Measurements from ENCODE around the gene CLDN5.

The CLDN5 gene

DNA sequence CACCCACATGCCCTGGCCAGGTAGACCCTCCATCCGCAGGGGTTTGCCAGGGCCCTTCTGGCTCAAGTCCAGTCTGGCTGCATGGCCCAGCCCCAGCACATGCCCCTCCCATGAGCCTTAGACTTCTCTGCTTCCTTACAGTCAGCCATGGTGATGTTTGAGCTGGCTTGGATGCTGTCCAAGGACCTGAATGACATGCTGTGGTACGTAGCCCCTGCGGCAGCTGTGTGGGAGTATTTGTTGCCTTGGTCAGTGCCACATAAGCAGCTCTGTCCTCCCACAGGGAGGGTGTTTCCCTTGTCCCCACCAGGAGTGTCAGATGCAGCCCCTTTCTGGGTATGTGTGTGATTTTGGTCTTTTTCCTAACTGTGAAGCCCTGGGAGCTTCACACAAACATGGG lies 27.0 kb downstream of the CLDN5 start:
- ChIA-PET POLR2A (no interaction called here), CTCF (interaction anchor here (1.6 kb wide), 1 partner anchor 133 kb away, joined by 4 read pairs; no protein-coding TSS in a partner anchor)
- TF ChIP-seq, protein P1, sequence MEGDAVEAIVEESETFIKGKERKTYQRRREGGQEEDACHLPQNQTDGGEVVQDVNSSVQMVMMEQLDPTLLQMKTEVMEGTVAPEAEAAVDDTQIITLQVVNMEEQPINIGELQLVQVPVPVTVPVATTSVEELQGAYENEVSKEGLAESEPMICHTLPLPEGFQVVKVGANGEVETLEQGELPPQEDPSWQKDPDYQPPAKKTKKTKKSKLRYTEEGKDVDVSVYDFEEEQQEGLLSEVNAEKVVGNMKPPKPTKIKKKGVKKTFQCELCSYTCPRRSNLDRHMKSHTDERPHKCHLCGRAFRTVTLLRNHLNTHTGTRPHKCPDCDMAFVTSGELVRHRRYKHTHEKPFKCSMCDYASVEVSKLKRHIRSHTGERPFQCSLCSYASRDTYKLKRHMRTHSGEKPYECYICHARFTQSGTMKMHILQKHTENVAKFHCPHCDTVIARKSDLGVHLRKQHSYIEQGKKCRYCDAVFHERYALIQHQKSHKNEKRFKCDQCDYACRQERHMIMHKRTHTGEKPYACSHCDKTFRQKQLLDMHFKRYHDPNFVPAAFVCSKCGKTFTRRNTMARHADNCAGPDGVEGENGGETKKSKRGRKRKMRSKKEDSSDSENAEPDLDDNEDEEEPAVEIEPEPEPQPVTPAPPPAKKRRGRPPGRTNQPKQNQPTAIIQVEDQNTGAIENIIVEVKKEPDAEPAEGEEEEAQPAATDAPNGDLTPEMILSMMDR (IDR thresholded peaks at IDR 0.05; ENCODE audit: control extremely low read depth, extremely low read depth, low read depth, missing control alignments), result no peak
- DNase-seq (ENCODE audit: extremely low spot score), result no peak

DNA sequence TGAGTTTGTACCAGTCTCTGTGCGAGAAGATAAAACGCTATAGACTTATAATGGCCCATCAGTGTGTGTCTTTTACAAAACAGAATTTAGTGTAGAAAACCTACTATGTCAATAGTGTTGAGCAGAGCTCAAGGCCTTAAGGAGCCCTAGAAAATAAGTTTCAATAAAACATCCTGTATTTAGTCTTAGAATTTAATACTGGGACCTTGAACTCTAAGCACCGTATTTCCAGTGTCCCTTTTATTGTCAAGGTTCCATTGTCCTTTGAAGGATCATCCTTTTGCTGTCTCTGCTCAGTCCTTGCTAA lies 27.9 kb downstream of the CLDN5 start:
- CTCF ChIA-PET, result interaction anchor here (0.9 to 1.1 kb wide), 4 partner anchors 10 to 134 kb away, joined by 3 read pairs; no protein-coding TSS in a partner anchor
- TF ChIP-seq, protein P1 (IDR thresholded peaks at IDR 0.05; ENCODE audit: control extremely low read depth, extremely low read depth, low read depth, missing control alignments), result no peak
- DNase-seq (ENCODE audit: extremely low spot score), result no peak
- POLR2A ChIA-PET, result no interaction called here

DNA sequence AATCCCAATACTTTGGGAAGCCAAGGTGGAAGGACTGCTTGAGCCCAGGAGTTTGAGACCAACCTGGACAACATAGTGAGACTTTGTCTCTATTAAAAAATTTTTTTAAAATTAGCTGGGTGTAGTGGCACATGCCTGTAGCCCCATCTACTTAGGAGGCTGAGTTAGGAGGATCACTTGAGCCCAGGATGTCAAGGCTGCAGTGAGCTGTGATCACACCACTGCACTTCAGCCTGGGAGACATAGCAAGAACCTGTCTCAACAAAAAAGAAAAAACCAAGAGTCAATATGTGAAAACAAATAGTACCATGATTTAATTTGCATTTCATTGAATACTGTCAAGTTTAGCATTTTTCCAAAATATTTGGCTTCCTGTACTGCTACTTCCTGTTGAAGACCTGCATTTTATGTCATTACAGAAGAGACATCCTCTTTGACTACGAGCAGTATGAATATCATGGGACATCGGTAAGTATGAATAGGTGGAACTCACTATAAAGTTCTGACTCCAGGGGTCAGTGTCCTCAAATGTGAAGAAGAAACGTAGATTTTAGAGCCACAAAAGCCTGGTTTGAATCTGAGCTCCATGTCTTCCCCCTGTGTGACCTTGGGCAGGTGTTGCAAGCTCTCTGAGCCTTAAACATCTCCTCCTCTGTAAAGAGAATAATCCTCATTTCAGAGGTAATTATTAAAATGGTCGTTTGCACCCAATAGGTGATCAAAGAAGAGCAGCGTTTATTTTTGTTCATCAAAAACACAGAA lies 28.5 kb downstream of the CLDN5 start:
- ChIA-PET CTCF (interaction anchor here (0.9 to 1.1 kb wide), 4 partner anchors 10 to 135 kb away, joined by 3 read pairs; no protein-coding TSS in a partner anchor), POLR2A (no interaction called here)
- no peak for DNase-seq (ENCODE audit: extremely low spot score)

DNA sequence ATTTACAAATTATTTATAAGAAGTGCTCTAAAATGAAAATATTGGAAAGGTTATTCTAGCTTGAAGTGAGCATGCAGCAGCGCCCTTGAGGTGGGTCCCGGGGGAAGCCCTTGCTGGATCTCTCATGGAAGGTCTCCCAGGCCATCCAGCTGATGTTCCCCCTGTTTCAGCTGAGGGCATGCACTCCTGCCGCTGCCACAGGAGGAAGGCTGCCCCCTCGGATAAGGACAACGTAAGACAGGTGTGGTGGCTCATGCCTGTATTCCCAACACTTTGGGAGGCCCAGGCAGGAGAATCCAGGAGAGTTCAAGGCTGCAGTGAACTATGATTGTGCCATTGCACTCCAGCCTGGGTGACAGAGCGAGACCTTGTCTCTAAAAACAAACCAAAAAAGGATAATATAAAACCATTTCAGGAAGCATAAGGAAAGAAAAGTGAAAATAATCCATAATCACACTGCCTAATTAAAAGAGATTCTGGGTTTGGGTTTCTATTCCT lies 29.5 kb downstream of the CLDN5 start:
- TF ChIP-seq, protein P1 (IDR thresholded peaks at IDR 0.05; ENCODE audit: control extremely low read depth, extremely low read depth, low read depth, missing control alignments), result no peak
- DNase-seq (ENCODE audit: extremely low spot score), result no peak
- ChIA-PET POLR2A (no interaction called here), CTCF (interaction anchor here (0.8 to 1.2 kb wide), 3 partner anchors 14 to 98 kb away, joined by 3 to 4 read pairs (median 3); no protein-coding TSS in a partner anchor)

More for the DNA sequence above, 28.5 kb downstream of the CLDN5 start:
- TF ChIP-seq, protein P1 (IDR thresholded peaks at IDR 0.05; ENCODE audit: control extremely low read depth, extremely low read depth, low read depth, missing control alignments), result no peak

DNA sequence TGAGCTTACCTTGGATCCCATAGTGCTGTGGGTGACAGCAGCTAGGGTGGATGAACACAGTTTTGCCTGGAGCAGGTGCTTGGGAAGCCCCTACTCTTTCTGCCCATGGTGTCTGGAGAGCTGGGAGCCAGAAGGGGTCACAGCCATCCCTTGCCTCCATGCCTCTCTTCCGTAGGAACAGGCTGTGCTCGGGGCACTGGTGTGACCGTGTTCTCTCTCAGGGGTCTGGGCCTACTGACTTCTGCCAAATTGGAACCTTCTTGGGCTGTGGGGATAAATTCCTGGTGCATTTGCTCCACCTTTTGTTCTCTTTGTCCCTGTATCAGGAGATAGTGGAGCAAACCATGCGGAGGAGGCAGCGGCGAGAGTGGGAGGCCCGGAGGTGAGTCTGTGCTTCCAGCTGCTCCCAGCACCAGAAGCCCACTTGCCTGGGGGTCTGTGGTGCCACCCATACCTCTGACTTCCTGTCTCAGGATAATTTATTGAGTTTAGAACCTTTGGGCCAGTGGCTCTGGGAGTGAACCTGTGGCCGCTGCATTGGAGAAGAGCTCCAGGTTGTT lies 30.1 kb downstream of the CLDN5 start:
- ChIA-PET CTCF (interaction anchor here (0.8 to 1.6 kb wide), 5 partner anchors 8 to 136 kb away, joined by 3 to 4 read pairs (median 4); no protein-coding TSS in a partner anchor), POLR2A (no interaction called here)
- TF ChIP-seq, protein P1 (IDR thresholded peaks at IDR 0.05; ENCODE audit: control extremely low read depth, extremely low read depth, low read depth, missing control alignments), result no peak
- no peak for DNase-seq (ENCODE audit: extremely low spot score)

DNA sequence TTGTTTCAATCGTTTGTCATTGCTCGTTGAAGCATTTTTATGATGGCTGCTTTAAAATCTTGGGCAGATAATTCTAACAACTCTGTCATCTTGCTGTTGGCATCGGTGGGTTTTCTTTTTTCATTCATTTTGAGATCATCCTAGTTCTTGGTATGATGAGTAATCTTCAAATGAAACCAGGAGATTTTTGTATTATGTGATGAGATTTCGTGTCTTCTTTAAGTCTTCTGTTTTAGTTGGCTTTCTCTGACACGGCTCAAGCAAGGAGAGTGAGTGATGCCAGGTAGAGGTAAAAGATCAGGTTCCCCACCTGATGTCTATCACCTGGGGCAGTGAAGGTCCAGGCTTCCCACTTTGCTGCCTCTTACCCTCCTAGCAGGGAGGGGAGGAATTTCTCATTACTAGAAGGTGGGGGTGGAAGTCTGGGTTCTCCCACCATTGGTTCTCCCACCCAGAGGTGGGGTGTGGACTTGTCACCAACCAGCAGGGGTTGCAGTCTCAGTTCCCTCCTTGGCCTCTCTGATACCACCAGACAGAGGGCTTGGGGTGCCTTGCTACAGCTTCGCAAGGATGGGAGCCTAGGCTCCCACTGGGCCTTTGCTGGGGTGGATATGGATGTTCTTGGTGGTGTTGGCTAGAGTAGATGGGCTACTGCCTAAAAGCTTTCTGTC lies 31.6 kb downstream of the CLDN5 start:
- no peak for DNase-seq (ENCODE audit: extremely low spot score)
- CTCF ChIA-PET, result interaction anchor here (0.7 to 1.6 kb wide), 3 partner anchors 10 to 310 kb away, joined by 3 to 4 read pairs (median 4); no protein-coding TSS in a partner anchor
- TF ChIP-seq, protein P1 (IDR thresholded peaks at IDR 0.05; ENCODE audit: control extremely low read depth, extremely low read depth, low read depth, missing control alignments), result no peak
- POLR2A ChIA-PET, result no interaction called here
